OCI-LY1 (cell line): ENCODE measurements around the gene TAT.
"Not testable (repeated sequence)": the region's sequence is repeated elsewhere in the genome, so short reads cannot be mapped to it uniquely, and the experiment has no call there.

ENCODE experiments used
- H2AFZ ChIP-seq: fragments of 200-600 bp; sonication (generic), shearing (Covaris generic); 2 replicates; pipeline ENCODE4 v1.6.0; 2014; ENCODE audit warnings: antibody characterized with exemption, mild to moderate bottlenecking, low read length
- H3F3A ChIP-seq: fragments of 200-600 bp; sonication (generic), shearing (Covaris generic); 2 replicates; pipeline ENCODE4 v1.6.0; 2014; ENCODE audit warnings: mild to moderate bottlenecking, antibody characterized with exemption, low read length, moderate library complexity; ENCODE audit not compliant: insufficient read depth
- H3K27ac ChIP-seq: fragments of 200-600 bp; sonication (generic); 2 replicates; pipeline ENCODE4 v1.5.1; 2014; ENCODE audit warnings: low read length, mixed run types, mild to moderate bottlenecking, low read depth; ENCODE audit not compliant: poor library complexity, severe bottlenecking
- H3K27me3 ChIP-seq: fragments of 200-600 bp; sonication (generic); 2 replicates; pipeline ENCODE4 v1.6.0; 2014; ENCODE audit warnings: antibody characterized with exemption, mild to moderate bottlenecking, low read length, moderate library complexity; ENCODE audit not compliant: insufficient read depth
- H3K36me3 ChIP-seq: fragments of 200-600 bp; sonication (generic); 2 replicates; pipeline ENCODE4 v1.6.1; 2014; ENCODE audit warnings: mild to moderate bottlenecking, antibody characterized with exemption, low read length, moderate library complexity, mixed read lengths; ENCODE audit not compliant: insufficient read depth
- H3K4me1 ChIP-seq: fragments of 200-600 bp; sonication (generic); 2 replicates; pipeline ENCODE4 v1.5.1; 2014; ENCODE audit warnings: mild to moderate bottlenecking, low read length, moderate library complexity; ENCODE audit not compliant: insufficient read depth, severe bottlenecking
- H3K4me2 ChIP-seq: fragments of 200-600 bp; sonication (generic), shearing (Covaris generic); 2 replicates; pipeline ENCODE4 v1.6.1; 2014; ENCODE audit warnings: low read length
- H3K4me3 ChIP-seq: fragments of 200-600 bp; sonication (generic); 2 replicates; pipeline ENCODE4 v1.5.1; 2014; ENCODE audit warnings: low read length, low read depth, mild to moderate bottlenecking, mixed read lengths; ENCODE audit not compliant: poor library complexity, severe bottlenecking
- H3K79me2 ChIP-seq: fragments of 200-600 bp; shearing (Covaris generic); 2 replicates; pipeline ENCODE4 v1.6.1; 2016; ENCODE audit warnings: mixed run types, low read length, mixed read lengths; ENCODE audit not compliant: insufficient read depth
- H3K9ac ChIP-seq: fragments of 200-600 bp; sonication (generic), shearing (Covaris generic); 2 replicates; pipeline ENCODE4 v1.6.1; 2014; ENCODE audit warnings: mild to moderate bottlenecking, low read length, mixed read lengths
- H3K9me2 ChIP-seq: fragments of 200-600 bp; sonication (generic), shearing (Covaris generic); 2 replicates; pipeline ENCODE4 v1.6.1; 2014; ENCODE audit warnings: low read depth, mild to moderate bottlenecking, low read length, mixed read lengths
- H3K9me3 ChIP-seq: fragments of 200-600 bp; shearing (Covaris generic); 2 replicates; pipeline ENCODE4 v1.6.1; 2014; ENCODE audit warnings: low read length, mixed read lengths
- H4K20me1 ChIP-seq: fragments of 200-600 bp; sonication (generic), shearing (Covaris generic); 2 replicates; pipeline ENCODE4 v1.6.0; 2016; ENCODE audit warnings: mild to moderate bottlenecking, low read length; ENCODE audit not compliant: insufficient read depth
- CTCF ChIP-seq: fragments of 200-600 bp; sonication (generic), shearing (Covaris generic); IDR thresholded peaks from 2 replicates; pipeline ENCODE4 v1.5.1; 2017; ENCODE audit warnings: mild to moderate bottlenecking, antibody characterized with exemption, low read length, moderate library complexity, mixed read lengths
- EZH2 ChIP-seq: fragments of 200-600 bp; sonication (generic), shearing (Covaris generic); IDR thresholded peaks from 2 replicates; pipeline ENCODE4 v1.8.0; 2017; ENCODE audit warnings: borderline replicate concordance, mixed run types, mild to moderate bottlenecking, antibody characterized with exemption, low read length, moderate library complexity, mixed read lengths

Gene TAT

GRCh38 chr16:71585318-71585703 lies 8.4 kb upstream of the TAT start:
- no peak overlapping the region for H3K9ac ChIP-seq
- no peaks in the 10 kb centered on the region for H3K36me3 ChIP-seq
- no peaks in the 10 kb centered on the region for H3K79me2 ChIP-seq
- no peak overlapping the region for H3K27ac ChIP-seq
- H3K9me3 ChIP-seq, result no peaks in the 10 kb centered on the region
- no peaks in the 10 kb centered on the region for H3F3A ChIP-seq
- TF ChIP-seq EZH2, result no peak
- no peak for TF ChIP-seq CTCF
- no peaks in the 10 kb centered on the region for H3K27me3 ChIP-seq
- H2AFZ ChIP-seq, result no peak overlapping the region
- no peak overlapping the region for H3K4me2 ChIP-seq
- H4K20me1 ChIP-seq, result no peaks in the 10 kb centered on the region
- no peaks in the 10 kb centered on the region for H3K4me1 ChIP-seq
- H3K9me2 ChIP-seq, result no peaks in the 10 kb centered on the region
- no peak overlapping the region for H3K4me3 ChIP-seq

- no peaks in the 10 kb centered on the region for H3K36me3 ChIP-seq
- H3K27me3 ChIP-seq, result no peaks in the 10 kb centered on the region
- no peaks in the 10 kb centered on the region for H3K9me2 ChIP-seq
- H3K79me2 ChIP-seq, result no peaks in the 10 kb centered on the region
- no peaks in the 10 kb centered on the region for H3K4me1 ChIP-seq
- no peak overlapping the region for H2AFZ ChIP-seq
- H3K9me3 ChIP-seq, result no peaks in the 10 kb centered on the region
- H3F3A ChIP-seq, result no peaks in the 10 kb centered on the region
- H3K4me2 ChIP-seq, result no peak overlapping the region
- H4K20me1 ChIP-seq, result no peaks in the 10 kb centered on the region
- no peak for TF ChIP-seq CTCF
- no peak for TF ChIP-seq EZH2
- H3K4me3 ChIP-seq, result no peak overlapping the region
- no peak overlapping the region for H3K27ac ChIP-seq
- H3K9ac ChIP-seq, result no peak overlapping the region
Measured at GRCh38 chr16:71584543-71585317, 7.8 kb upstream of the TAT start.

- not testable (repeated sequence) for H3F3A ChIP-seq, H3K9ac ChIP-seq, H3K79me2 ChIP-seq, H3K4me3 ChIP-seq, H3K36me3 ChIP-seq, H3K9me3 ChIP-seq, H3K9me2 ChIP-seq, H3K27me3 ChIP-seq, H3K27ac ChIP-seq, H2AFZ ChIP-seq, H3K4me2 ChIP-seq, H3K4me1 ChIP-seq, H4K20me1 ChIP-seq
Measured at GRCh38 chr16:71582553-71582848, 5.6 kb upstream of the TAT start.

- H3K4me3 ChIP-seq, result no peak overlapping the region
- H2AFZ ChIP-seq, result no peak overlapping the region
- H3K9ac ChIP-seq, result no peak overlapping the region
- no peaks in the 10 kb centered on the region for H3F3A ChIP-seq
- TF ChIP-seq CTCF (no peak), EZH2 (no peak)
- no peaks in the 10 kb centered on the region for H3K79me2 ChIP-seq
- H3K36me3 ChIP-seq, result no peaks in the 10 kb centered on the region
- H3K9me2 ChIP-seq, result no peaks in the 10 kb centered on the region
- H3K4me2 ChIP-seq, result no peak overlapping the region
- no peak overlapping the region for H3K27ac ChIP-seq
- H4K20me1 ChIP-seq, result no peaks in the 10 kb centered on the region
- H3K9me3 ChIP-seq, result no peaks in the 10 kb centered on the region
- H3K4me1 ChIP-seq, result no peaks in the 10 kb centered on the region
- 0 out of 2 replicates have a peak, but pooled peaks cover 4% of the 10 kb centered on the region for H3K27me3 ChIP-seq
Measured at GRCh38 chr16:71574702-71575101, 2.2 kb downstream of the TAT start.
